K562 (cell line): ENCODE results near the gene NECTIN1. TPM values are rescaled to one million over a fixed set of nuclear protein-coding genes. Genes with fewer than 3 reads are reported as not detected.

Source experiments
- ARHGAP35 ChIP-seq: fragments of 450-650 bp; IDR thresholded peaks from 2 replicates; pipeline ENCODE4 v1.6.1; 2018; ENCODE audit not compliant: partially characterized antibody
- ARID2 ChIP-seq: fragments of 450-650 bp; IDR thresholded peaks from 2 replicates; pipeline ENCODE4 v1.6.1; 2017; ENCODE audit warnings: antibody characterized with exemption, mild to moderate bottlenecking
- CBX5 ChIP-seq: IDR thresholded peaks from 2 replicates; pipeline ENCODE4 v1.6.1; 2014; ENCODE audit warnings: low read depth, borderline replicate concordance
- CREBBP ChIP-seq: IDR thresholded peaks from one replicate; pipeline ENCODE4 v1.6.1; 2012; ENCODE audit warnings: low read depth, mild to moderate bottlenecking, control low read depth, inconsistent platforms, low read length
- CREM ChIP-seq: IDR thresholded peaks from 2 replicates; pipeline ENCODE4 v1.6.1; 2014; ENCODE audit warnings: antibody characterized with exemption, low read depth
- EGR1 ChIP-seq: fragments of 450-650 bp; conservative IDR thresholded peaks from 2 replicates; pipeline ENCODE4 v1.6.1; 2017; ENCODE audit warnings: mild to moderate bottlenecking
- HDAC3 ChIP-seq: fragments of 450-650 bp; IDR thresholded peaks from 2 replicates; pipeline ENCODE4 v1.6.1; 2018; ENCODE audit warnings: borderline replicate concordance, mild to moderate bottlenecking, moderate library complexity; ENCODE audit not compliant: partially characterized antibody
- NEUROD1 ChIP-seq: fragments of 150-350 bp; IDR thresholded peaks from 2 replicates; pipeline ENCODE4 v1.6.1; 2014; ENCODE audit warnings: borderline replicate concordance, low read length, low read depth; ENCODE audit not compliant: partially characterized antibody
- RBM14 ChIP-seq: fragments of 200-400 bp; formaldehyde crosslinking; IDR thresholded peaks from 2 replicates; pipeline ENCODE4 v1.6.1; 2018; ENCODE audit warnings: low read depth, mild to moderate bottlenecking, low read length, moderate library complexity, borderline replicate concordance; ENCODE audit not compliant: insufficient read depth
- TOE1 ChIP-seq, 2 experiments: fragments of 450-650 bp in 1 of 2; sonication (generic) in 1 of 2; formaldehyde crosslinking in 1 of 2; IDR thresholded peaks; 2 replicates each; pipeline versions ENCODE4 v1.7.1 to v1.8.0; 2016 to 2022; ENCODE audit warnings: borderline replicate concordance in 2 of 2, mild to moderate bottlenecking in 2 of 2, antibody characterized with exemption in 1 of 2, inconsistent platforms in 1 of 2, low read depth in 1 of 2, missing genetic modification reagents in 1 of 2, moderate library complexity in 1 of 2
- ZNF175 ChIP-seq: fragments of 200-800 bp; sonication (Bioruptor generic); IDR thresholded peaks from 2 replicates; pipeline ENCODE4 v1.6.1; 2016; ENCODE audit warnings: low read depth, mild to moderate bottlenecking, missing genetic modification characterization, missing compliant biosample characterization
- ZNF408 ChIP-seq: fragments of 250-450 bp; sonication (Bioruptor Pico); IDR thresholded peaks from 2 replicates; pipeline ENCODE4 v1.4.0; 2020; ENCODE audit warnings: low read depth, mild to moderate bottlenecking, moderate library complexity
- ZNF431 ChIP-seq: sonication (generic); formaldehyde crosslinking; IDR thresholded peaks from 2 replicates; pipeline ENCODE4 v1.8.0; 2022; ENCODE audit warnings: mild to moderate bottlenecking, missing genetic modification reagents
- ZNF561 ChIP-seq: fragments of 450-650 bp; formaldehyde crosslinking; conservative IDR thresholded peaks from 2 replicates; pipeline ENCODE4 v1.4.0; 2020; ENCODE audit warnings: mild to moderate bottlenecking, moderate library complexity
- ZNF717 ChIP-seq: fragments of 250-450 bp; sonication (Bioruptor Pico); IDR thresholded peaks from 2 replicates; pipeline ENCODE4 v1.5.0; 2021
- polyA plus RNA-seq, 8 experiments: library from polyadenylated mRNA; depleted of rRNA in 4 of 8; stranded (reverse) in 5 of 8; unstranded in 3 of 8; fragments of >200 nt; fragmentation: Nextera tagmentation in 2 of 8; fragmentation: Illumina TruSeq in 1 of 8; extraction: Ambion mirVana in 2 of 8; extraction: Trizol in 1 of 8; gene quantifications; 2 replicates each; pipeline versions ENCODE4 v1.2.1 to v1.2.3, GENCODE V29; 2011 to 2014; ENCODE audit warnings: inconsistent platforms in 1 of 8, missing spikeins in 1 of 8
- total RNA-seq, 7 experiments: library from RNA; depleted of rRNA in 6 of 7; stranded (reverse); fragments of >200 nt in 6 of 7; fragmentation: Illumina TruSeq in 2 of 7; extraction: Trizol in 2 of 7; gene quantifications; 2 replicates each; pipeline versions ENCODE4 v1.2.1 to v1.2.3, GENCODE V29; 2011 to 2021; ENCODE audit warnings: low replicate concordance in 1 of 7
- TF ChIP-seq, protein P1 (sequence below): fragments of 250-450 bp; sonication (Bioruptor Pico); IDR thresholded peaks from 2 replicates; pipeline ENCODE4 v1.5.0; 2020; ENCODE audit warnings: mild to moderate bottlenecking, borderline replicate concordance
- TF ChIP-seq, protein P2 (sequence below): fragments of 450-650 bp; conservative IDR thresholded peaks from 2 replicates; pipeline ENCODE4 v1.6.1; 2016; ENCODE audit warnings: missing genetic modification characterization, low read depth, mild to moderate bottlenecking, control low read depth, missing compliant biosample characterization
- TF ChIP-seq, protein P3 (sequence below): fragments of 200-800 bp; sonication (Bioruptor generic); IDR thresholded peaks from 2 replicates; pipeline ENCODE4 v1.6.1; 2017; ENCODE audit warnings: missing genetic modification characterization, missing compliant biosample characterization
- TF ChIP-seq, protein P4 (sequence below): fragments of 450-650 bp; IDR thresholded peaks from 2 replicates; pipeline ENCODE4 v1.6.1; 2016; ENCODE audit warnings: mild to moderate bottlenecking

The NECTIN1 gene
- total and polyA plus RNA-seq, 9 of the 15 experiments (the other 6 are each of a cell fraction or from before 2014, with no cell fraction given) = 0.09 to 0.53 (median 0.23) TPM; not detected in 2

GRCh38 chr11:119594639-119595249 lies 134.3 kb downstream of the NECTIN1 start (continued):
- 0 out of 2 replicates have a peak, but pooled peaks have one; percentile 28 for TF ChIP-seq ZNF175 (CRISPR knock-in tag)
- no peak for TF ChIP-seq RBM14
- TF ChIP-seq ZNF717 (CRISPR knock-in tag) = no peak
- TF ChIP-seq, protein P1, sequence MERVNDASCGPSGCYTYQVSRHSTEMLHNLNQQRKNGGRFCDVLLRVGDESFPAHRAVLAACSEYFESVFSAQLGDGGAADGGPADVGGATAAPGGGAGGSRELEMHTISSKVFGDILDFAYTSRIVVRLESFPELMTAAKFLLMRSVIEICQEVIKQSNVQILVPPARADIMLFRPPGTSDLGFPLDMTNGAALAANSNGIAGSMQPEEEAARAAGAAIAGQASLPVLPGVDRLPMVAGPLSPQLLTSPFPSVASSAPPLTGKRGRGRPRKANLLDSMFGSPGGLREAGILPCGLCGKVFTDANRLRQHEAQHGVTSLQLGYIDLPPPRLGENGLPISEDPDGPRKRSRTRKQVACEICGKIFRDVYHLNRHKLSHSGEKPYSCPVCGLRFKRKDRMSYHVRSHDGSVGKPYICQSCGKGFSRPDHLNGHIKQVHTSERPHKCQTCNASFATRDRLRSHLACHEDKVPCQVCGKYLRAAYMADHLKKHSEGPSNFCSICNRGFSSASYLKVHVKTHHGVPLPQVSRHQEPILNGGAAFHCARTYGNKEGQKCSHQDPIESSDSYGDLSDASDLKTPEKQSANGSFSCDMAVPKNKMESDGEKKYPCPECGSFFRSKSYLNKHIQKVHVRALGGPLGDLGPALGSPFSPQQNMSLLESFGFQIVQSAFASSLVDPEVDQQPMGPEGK = no peak
- TF ChIP-seq, protein P2, sequence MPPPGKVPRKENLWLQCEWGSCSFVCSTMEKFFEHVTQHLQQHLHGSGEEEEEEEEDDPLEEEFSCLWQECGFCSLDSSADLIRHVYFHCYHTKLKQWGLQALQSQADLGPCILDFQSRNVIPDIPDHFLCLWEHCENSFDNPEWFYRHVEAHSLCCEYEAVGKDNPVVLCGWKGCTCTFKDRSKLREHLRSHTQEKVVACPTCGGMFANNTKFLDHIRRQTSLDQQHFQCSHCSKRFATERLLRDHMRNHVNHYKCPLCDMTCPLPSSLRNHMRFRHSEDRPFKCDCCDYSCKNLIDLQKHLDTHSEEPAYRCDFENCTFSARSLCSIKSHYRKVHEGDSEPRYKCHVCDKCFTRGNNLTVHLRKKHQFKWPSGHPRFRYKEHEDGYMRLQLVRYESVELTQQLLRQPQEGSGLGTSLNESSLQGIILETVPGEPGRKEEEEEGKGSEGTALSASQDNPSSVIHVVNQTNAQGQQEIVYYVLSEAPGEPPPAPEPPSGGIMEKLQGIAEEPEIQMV (tag) = no peak
- no peak for TF ChIP-seq CREBBP
- TF ChIP-seq CBX5 = no peak
- TF ChIP-seq, protein P3, sequence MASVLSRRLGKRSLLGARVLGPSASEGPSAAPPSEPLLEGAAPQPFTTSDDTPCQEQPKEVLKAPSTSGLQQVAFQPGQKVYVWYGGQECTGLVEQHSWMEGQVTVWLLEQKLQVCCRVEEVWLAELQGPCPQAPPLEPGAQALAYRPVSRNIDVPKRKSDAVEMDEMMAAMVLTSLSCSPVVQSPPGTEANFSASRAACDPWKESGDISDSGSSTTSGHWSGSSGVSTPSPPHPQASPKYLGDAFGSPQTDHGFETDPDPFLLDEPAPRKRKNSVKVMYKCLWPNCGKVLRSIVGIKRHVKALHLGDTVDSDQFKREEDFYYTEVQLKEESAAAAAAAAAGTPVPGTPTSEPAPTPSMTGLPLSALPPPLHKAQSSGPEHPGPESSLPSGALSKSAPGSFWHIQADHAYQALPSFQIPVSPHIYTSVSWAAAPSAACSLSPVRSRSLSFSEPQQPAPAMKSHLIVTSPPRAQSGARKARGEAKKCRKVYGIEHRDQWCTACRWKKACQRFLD (CRISPR knock-in tag) = no peak
- TF ChIP-seq ZNF408 (CRISPR knock-in tag) = no peak
- no peak for TF ChIP-seq ZNF431 (CRISPR knock-in tag)
- TF ChIP-seq ZNF561 (CRISPR knock-in tag) = no peak
- no peak for TF ChIP-seq TOE1 (IDR thresholded peaks at IDR 0.05; ENCODE audit: borderline replicate concordance)
- no peak for TF ChIP-seq TOE1 (CRISPR knock-in tag; IDR thresholded peaks at IDR 0.05; ENCODE audit: borderline replicate concordance, low read depth)
- TF ChIP-seq ARID2 = no peak
- TF ChIP-seq EGR1 = 0 out of 2 replicates have a peak, but pooled peaks have one; percentile 20
- TF ChIP-seq CREM = peak; percentile 76
- no peak for TF ChIP-seq ARHGAP35
- TF ChIP-seq HDAC3 = peak; percentile 49
- TF ChIP-seq NEUROD1 = peak; percentile 90
- TF ChIP-seq, protein P4, sequence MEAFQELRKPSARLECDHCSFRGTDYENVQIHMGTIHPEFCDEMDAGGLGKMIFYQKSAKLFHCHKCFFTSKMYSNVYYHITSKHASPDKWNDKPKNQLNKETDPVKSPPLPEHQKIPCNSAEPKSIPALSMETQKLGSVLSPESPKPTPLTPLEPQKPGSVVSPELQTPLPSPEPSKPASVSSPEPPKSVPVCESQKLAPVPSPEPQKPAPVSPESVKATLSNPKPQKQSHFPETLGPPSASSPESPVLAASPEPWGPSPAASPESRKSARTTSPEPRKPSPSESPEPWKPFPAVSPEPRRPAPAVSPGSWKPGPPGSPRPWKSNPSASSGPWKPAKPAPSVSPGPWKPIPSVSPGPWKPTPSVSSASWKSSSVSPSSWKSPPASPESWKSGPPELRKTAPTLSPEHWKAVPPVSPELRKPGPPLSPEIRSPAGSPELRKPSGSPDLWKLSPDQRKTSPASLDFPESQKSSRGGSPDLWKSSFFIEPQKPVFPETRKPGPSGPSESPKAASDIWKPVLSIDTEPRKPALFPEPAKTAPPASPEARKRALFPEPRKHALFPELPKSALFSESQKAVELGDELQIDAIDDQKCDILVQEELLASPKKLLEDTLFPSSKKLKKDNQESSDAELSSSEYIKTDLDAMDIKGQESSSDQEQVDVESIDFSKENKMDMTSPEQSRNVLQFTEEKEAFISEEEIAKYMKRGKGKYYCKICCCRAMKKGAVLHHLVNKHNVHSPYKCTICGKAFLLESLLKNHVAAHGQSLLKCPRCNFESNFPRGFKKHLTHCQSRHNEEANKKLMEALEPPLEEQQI = no peak
